Embryonic facial prominence (tissue), 1 donor: ENCODE data around the gene COL21A1.
"Not testable (repeated sequence)": the region's sequence is repeated elsewhere in the genome, so short reads cannot be mapped to it uniquely, and the experiment has no call there.

ENCODE experiments used
- DNase-seq: peaks from one replicate; pipeline ENCODE4 v3.0.0-alpha.2; 2016; ENCODE audit errors: extremely low spot score

COL21A1 gene

DNA sequence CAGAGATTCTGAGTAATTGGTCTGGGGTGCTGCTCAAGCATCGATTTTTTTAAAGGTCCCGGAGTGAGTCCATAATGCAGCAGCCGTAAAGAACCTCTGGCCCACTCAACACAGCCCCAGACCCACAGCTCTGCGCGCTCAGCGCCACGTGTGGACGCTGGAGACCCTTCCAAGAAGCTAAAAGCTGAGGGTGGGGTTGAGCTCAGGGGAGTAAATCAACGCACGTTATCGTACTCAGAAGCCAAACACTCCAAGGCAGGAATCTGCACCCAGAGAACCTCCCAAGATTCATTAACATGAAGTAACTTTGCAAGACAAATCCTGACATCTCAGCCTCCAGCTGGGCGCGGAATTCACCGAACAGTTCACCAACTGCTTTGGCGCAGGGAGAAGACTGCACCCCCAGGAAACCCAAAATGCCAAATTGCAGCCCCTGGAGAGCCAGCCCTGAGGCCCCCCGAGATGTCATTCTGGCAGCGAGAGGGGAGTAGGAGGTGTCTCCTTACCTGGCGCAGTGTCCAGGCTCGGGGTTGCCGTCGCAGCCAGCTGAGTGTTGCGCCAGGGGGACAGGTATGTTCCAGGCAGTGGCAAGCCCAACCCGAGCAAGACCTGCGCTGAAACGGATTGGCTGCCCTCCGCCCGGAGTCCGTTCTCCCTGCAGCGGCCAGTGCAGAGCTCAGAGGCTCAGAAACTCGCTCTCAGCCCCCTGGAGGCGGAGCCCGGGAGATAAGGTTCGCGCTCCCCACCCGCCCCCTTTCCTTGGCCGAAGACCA lies at the start of gene COL21A1:
Gene COL21A1 (minus strand): TSS at position 700 of the 773 bp plus-strand sequence. CDS start 64,962 bp downstream, outside the sequence.
- DNase-seq = no peak

DNA sequence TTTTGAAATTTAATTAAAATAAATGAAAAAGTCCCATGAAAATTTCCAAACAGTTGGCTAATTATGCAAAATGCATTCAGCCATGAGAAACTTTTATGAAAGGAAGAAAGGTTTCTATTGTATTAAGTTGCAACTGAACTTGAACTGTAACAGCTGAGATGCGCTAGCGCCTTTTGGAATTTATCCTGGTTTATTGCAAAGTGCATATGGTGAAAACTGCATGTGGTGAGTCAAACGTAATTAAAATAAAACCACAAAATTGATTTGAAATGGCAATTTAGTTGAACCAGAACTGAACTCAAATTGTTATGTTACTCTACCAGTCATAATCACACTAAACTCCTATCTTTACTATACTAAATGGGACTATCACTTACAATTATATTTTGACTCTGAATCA lies 46.4 kb upstream of the COL21A1 start:
- no peak for DNase-seq

DNA sequence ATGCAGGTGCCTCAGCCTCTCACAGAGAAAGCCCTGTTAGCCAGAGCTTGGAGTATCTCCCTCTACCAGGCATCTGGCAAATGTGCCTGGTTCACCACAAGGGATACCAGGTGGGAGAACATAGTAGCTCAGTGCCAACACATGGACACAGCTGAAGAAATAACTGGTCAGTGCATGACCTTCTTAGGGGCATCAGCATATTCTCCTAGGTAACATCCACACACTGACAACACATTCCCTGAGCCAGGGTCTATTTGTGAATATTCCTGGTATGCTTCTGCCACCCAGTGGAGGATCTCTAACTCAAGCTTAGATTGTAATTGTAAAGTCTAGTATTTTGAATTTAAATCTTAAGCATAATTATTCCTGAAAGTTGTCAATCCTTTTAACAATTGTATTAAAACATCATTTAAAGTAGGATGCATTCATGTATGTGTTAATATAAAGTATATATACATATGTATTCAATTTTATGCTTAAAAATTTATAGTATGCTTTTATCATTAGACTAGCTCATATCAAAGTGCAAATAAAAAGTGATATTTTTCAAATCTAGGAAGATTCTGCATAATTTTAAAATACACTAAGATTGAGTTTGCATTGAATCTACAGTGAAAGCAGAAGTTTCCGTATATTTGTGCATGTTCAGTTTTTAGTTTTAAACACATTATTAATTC lies 45.3 kb upstream of the COL21A1 start:
- peak; percentile 54 for DNase-seq

DNA sequence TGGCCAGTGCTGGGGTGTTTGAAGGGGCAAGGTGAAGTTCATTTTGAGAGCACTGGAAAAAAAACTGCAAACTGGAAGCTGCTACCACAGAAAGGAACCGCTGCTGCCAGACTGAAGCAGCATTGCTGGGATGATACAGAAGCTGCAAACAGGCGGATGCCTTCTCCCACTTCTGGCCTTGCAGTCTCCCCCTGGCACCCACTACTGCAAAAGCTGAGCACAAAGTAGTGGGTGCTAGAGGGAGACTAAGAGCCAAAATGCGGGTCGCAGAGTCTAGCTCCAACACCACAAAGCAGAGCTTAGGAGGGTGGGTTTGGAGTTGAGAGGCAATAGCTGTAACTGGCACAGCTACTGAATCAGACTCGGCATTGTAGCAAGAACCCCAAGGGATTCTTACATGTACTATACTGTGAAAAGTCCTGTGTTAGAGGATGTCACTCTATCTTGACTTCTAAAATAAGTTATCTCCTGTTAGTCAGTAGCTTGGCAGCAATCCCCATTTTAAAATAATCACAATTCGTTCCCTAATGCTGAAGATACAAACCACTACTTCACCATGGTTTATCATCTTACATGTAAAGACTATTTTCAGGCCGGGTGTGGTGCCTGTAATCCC lies 44.0 kb upstream of the COL21A1 start:
- DNase-seq = no peak

DNA sequence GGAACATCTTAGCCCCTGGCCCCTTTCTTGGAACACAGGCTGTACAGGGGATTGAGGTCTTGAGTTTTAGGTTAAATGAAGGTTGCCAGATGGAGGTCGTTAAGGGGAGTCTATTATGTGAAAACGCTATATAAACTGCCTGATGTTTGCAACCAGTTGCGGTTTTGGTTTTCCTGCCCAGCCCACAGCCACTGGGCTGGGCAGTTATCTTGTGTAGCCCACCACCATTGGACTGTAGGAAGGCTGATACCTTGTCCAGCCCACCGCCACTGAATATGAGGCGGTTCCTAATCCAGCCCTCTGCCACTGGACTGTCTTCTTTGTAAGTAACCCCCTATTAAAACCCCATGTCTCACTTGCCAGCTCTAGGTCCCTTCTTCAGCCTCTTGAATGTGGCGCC lies 42.3 kb upstream of the COL21A1 start:
- no peak for DNase-seq

DNA sequence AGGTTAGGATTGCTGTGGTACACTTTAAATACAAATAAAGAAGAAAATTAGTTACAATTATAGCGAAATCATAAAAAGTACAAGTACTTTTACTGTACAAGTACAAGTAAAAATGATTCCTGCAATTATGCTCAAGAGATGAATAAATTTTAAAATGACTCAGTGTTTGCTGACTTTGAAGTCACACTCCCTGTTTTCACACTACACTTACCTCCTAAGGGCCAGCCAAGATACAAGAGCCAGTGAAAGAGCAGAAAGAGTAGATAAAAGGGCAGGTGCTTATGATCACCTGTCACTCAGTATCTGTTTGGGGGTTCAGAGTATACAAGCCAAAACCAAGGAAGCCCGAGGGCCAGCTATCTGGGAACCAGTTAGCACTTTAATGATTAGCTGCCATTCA lies 41.0 kb upstream of the COL21A1 start:
- DNase-seq = no peak

DNA sequence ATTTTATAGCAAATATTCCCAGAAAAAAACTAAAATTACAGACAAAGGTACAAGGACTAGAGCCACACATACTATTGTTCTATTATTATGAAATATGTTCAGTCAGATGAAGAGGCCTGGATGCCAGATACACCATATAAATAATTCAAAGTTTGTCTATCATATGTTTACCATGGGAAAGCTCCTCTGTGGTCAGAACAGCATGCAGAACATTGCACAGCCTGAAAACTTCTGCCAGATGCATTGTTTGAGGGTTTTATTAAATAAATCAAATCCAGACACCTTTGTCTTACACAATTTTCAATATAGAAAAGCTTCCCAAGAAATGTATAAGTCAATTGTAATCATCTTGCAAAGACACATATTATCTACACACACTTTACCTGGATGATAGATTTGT lies 35.0 kb upstream of the COL21A1 start:
- DNase-seq = no peak

DNA sequence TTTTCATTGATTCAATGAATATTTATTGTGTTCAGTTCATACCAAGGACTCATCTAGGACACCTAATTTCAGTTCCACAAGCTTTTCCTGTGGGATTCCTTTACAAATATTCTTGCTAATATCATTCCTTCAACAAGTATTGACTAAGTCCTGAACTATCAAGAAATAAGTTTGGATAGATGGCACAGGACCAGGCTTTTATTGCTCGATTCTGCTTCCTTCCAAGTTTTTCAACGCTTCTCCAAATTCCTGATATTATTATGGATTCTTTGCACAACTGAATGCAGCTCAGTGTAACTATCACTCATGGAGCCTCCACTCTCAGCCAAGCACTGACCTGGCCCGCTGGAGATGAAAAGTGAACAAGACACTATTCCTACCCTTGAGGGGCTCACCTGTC lies 32.7 kb upstream of the COL21A1 start:
- DNase-seq = no peak

DNA sequence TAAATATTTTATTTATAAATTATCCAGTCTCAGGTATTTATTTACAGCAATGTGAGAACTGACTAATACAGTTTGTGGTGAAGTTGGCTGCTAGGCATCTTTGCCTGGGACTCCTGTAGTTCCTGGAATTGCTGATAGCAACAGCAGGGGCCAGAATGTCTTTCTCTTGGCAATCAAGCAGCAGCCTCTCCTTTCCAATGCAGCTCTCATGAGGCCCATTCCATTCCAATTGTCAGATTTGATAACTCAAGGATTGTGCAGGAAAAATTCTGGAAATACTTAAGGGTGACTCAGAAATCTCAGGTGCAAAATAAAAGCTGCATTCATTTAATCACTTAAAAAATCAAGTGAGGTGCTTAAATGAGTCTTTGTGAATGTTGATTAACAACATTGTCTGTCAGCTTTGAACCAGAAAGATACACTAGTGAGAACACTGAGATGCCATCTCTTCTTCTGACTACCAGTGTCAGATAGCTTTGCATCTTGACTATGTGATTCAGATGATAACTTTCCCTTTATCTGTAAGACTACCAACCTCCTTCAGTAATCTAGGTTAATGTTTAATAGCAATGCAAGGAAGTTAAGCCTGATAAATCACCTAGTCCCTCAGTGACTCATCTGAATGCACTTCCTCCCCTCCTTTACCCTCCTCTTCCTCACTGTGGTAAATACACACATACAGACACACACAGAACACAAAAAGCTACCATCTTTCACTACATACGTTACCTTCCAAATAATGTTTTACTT lies 32.1 kb upstream of the COL21A1 start:
- no peak for DNase-seq

DNA sequence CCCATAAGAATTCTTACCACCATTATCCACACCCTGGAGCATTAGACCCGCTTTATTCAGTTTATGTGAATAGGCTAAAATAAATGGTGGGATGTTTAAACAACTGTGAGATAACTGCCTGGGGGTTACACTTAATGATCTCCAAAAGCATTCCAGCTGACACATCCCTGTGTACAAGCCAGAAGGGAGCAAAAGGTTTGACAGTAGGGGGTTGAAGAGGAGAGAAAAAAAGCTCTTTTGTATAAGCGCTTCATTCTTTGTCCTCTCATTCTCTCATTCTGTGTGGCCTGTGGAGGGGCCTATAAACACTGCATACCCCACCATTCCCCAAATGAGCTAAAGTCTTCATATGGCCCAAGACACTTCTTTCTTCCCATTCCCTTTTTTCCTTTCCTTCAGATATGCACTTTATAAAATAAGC lies 30.8 kb upstream of the COL21A1 start:
- DNase-seq = no peak

DNA sequence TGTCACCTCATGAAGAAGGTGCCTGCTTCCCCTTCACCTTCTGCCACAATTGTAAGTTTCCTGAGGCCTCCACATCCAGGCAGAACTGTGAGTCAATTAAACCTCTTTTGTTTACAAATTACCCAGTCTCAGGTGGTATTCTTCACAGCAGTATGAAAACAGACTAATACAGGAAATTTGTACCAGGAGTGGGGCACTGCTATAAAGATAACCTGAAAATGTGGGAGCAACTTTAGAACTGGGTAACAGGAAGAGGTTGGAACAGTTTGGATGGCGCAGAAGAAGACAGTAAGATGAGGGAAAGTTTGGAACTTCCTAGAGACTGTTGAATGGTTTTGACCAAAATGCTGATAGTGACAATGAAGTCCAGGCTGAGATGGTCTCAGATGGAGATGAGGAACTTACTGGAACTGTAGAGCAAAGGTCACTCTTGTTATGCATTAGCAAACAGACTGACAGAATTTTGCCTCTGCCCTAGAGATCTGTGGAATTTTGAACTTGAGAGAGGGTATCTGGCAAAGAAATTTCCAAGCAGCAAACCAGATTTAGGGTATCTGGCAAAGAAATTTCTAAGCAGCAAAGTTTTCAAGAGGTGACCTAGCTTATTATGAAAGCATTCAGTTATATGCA lies 23.5 kb upstream of the COL21A1 start:
- DNase-seq = no peak

DNA sequence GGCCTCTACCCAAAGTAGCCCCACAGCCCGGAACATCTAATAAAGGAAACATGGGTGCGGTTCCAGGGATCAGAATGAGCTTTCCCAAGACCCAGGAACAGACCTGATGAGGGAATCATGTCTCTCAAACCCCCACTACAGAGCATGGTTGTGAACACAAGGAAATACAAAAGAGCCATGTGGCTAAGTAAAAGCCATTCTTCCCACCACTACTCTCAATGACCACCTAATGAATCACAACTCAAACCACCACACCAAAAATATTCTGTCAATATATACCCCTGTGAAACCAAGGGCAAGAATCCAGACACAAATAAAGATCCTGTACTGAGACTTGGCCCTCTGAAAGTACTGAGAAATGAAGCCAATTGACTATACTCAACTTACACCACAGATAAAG lies 20.9 kb upstream of the COL21A1 start:
- no peak for DNase-seq

DNA sequence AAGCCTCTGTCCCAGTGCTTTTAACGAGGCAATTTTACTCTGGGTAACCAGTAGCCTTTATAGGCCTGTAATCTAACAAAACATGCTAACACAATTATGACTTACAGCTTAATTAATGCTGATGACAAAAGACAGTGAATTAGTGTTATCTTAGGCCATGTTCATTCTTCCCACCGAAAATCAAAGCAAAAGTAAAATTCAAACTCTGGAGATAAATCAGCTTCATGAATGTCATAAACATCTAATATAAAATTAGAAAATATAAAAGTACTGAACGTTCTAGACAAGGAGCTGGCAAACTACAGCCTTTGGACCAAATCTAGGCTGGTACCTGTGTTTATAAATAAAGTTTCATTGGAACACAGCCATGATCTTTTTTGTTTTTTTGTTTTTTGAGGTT lies 18.6 kb upstream of the COL21A1 start:
- DNase-seq = no peak

DNA sequence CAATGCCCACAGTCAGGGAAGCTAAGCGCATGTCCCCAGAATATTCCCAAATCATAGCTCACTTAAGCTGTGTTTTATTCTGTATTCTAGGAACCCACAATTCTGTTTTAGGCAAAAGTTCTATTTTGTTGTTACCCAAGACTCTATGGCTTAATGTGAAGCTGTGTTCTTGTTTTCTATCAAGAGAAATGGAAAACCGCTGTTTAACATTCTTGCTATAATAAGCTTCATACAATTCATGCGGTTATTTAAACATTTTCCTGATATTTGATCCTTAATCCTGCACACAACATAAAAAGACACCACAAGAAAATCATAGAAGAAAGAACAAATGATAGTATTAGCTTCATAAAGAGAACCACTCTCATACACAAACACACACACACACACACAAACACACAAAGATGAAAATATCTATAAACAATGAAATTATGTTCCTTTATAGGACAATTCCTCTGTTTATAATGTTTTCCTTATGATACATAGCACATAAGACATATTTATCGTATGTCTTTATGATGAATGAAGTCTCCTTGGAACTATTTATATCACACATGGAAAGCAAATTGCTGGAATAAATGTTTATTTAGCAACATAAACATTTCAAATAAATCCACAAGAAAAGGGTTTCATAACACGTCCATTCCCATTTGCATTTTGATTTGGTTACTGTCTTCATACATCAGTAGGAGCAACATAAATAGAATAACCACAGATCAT lies 16.4 kb upstream of the COL21A1 start:
- peak; percentile 60 for DNase-seq

DNA sequence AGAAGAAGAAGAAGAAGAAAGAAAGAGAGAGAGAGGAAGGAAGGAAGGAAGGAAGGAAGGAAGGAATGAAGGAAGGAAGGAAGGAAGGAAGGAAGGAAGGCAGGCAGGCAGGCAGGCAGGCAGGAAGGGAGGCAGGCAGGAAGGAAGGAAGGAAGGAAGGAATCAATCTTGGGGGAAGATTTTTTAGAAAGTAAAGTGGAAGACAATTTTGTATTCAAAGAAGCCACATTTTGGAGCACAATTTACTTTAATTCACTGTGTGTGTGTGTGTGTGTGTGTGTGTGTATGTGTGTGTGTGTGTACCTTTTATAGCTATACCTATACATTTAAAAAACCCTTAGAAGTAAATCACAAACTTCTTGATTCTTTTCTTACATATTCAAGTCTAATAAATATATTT lies 13.2 kb upstream of the COL21A1 start:
- not testable (repeated sequence) for DNase-seq

DNA sequence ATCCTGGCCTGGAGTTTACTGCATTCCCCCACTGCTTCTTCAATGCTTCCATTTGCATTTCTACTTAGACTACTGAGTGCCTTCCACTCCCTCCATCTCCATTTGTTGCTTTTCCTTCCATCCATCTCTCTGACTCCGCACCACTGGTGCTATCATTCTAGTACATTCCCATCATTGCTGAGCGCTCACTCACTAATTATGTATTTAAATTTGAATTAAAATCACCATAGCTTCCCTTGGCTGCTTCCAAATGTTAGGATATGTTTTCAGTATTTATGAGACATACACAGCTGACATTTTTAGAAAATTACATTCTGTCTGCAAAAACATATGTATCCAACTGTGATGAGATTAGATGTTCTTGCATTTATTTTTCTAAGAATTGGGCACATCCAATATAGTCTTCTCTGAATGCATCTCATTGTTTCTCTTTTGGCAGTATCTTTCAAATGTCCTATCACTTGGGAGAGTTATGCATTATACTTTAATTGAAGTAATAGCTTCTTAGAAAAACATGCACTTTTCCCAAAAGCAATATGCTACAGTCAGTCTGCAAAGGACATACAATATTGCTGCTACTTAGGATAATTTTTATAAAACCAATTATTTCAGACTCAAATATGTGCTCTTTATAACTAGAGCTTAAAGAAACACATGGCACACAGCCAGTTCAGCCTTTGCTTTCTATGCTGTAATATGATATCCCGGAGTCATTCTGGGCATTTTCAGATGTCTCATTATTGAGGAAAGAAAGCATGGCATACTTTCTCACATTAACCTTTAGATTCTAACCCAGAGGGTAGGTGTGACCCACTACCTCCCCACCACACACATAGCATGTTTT lies 12.1 kb upstream of the COL21A1 start:
- DNase-seq = peak; percentile 33

DNA sequence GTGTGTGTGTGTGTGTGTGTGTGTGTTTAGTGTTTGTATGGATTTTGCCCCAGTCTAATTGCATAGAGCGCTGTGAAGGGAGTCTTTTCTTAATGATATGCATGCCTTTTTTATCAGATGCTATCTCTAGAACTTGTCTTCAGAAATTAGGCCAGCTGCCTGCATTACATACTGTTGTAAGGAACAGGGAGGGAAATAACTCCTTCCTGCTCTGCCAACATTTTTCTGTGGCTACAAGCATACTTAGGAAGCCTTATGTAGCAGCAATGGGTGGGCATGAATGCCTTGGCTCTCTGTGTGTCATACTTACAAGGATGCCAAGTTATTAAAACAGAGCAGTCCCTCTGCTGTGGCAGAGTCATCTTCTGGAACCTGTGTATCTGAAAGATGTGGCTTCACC lies 8.0 kb upstream of the COL21A1 start:
- no peak for DNase-seq

DNA sequence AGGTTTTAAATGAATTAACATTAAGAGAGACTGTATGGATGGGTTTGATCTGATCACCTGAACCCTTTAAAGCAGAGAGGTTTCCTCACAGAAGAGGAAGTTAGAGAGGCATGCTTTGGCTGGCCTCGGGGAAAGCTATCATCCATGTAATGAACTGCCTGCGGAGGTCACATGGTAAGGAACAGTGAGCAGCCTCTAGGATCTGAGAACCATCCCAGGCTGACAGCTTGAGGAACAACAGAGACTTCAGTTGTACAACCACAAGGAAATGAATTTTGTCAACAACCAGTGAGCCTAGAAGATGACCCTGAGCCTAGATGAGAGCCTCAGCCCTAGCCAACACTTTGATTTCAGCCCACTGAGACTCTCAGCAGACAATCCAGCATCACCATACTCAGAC lies 2.9 kb upstream of the COL21A1 start:
- DNase-seq = no peak

DNA sequence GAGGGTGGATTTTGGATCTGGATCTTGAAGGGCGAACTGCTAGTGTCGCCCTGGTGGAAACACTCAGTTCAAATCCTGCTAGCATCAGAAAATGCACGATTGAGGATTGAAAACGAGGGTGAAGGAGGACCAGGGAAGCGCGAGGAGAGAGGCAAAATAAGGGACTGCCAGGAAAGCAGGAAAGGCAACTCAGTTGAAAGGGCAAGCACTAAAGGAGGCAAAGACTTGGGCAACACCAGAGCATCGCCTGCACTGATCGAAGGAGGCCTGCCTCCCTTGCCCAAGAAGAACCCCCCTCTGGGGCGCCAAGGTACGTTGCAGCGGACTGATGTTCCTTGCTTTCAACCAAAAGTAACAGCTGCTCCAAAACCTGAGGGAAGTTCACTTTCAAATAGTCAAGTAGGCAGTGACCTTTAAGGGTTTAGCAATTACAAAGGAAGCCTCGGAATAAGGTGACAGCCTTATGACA lies 308 bp upstream of the COL21A1 start:
- no peak for DNase-seq

DNA sequence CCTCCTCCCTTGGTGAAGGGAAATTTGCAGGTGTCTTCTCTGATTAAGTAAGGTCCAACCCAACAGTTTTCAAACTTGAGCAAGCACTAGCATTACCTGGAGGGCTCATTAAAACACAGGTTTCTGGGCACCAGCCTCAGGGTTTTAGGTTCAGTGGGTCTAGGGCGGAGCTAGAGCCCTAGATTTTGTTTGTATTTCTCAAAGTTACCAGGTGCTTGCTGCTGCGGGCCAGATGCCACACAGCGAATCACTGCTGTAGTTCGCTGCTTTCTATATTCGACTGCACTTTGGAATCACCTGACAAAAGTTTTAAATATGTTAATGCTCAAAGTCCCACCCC lies 869 bp downstream of the COL21A1 start:
- DNase-seq = no peak
